OCI-LY1 (cell line): ENCODE data around the gene CADM4.

ENCODE experiments used
- H2AFZ ChIP-seq: fragments of 200-600 bp; sonication (generic), shearing (Covaris generic); 2 replicates; pipeline ENCODE4 v1.6.0; 2014; ENCODE audit warnings: antibody characterized with exemption, mild to moderate bottlenecking, low read length
- H3F3A ChIP-seq: fragments of 200-600 bp; sonication (generic), shearing (Covaris generic); 2 replicates; pipeline ENCODE4 v1.6.0; 2014; ENCODE audit warnings: mild to moderate bottlenecking, antibody characterized with exemption, low read length, moderate library complexity; ENCODE audit not compliant: insufficient read depth
- H3K27ac ChIP-seq: fragments of 200-600 bp; sonication (generic); 2 replicates; pipeline ENCODE4 v1.5.1; 2014; ENCODE audit warnings: low read length, mixed run types, mild to moderate bottlenecking, low read depth; ENCODE audit not compliant: poor library complexity, severe bottlenecking
- H3K27me3 ChIP-seq: fragments of 200-600 bp; sonication (generic); 2 replicates; pipeline ENCODE4 v1.6.0; 2014; ENCODE audit warnings: antibody characterized with exemption, mild to moderate bottlenecking, low read length, moderate library complexity; ENCODE audit not compliant: insufficient read depth
- H3K36me3 ChIP-seq: fragments of 200-600 bp; sonication (generic); 2 replicates; pipeline ENCODE4 v1.6.1; 2014; ENCODE audit warnings: mild to moderate bottlenecking, antibody characterized with exemption, low read length, moderate library complexity, mixed read lengths; ENCODE audit not compliant: insufficient read depth
- H3K4me1 ChIP-seq: fragments of 200-600 bp; sonication (generic); 2 replicates; pipeline ENCODE4 v1.5.1; 2014; ENCODE audit warnings: mild to moderate bottlenecking, low read length, moderate library complexity; ENCODE audit not compliant: insufficient read depth, severe bottlenecking
- H3K4me2 ChIP-seq: fragments of 200-600 bp; sonication (generic), shearing (Covaris generic); 2 replicates; pipeline ENCODE4 v1.6.1; 2014; ENCODE audit warnings: low read length
- H3K4me3 ChIP-seq: fragments of 200-600 bp; sonication (generic); 2 replicates; pipeline ENCODE4 v1.5.1; 2014; ENCODE audit warnings: low read length, low read depth, mild to moderate bottlenecking, mixed read lengths; ENCODE audit not compliant: poor library complexity, severe bottlenecking
- H3K79me2 ChIP-seq: fragments of 200-600 bp; shearing (Covaris generic); 2 replicates; pipeline ENCODE4 v1.6.1; 2016; ENCODE audit warnings: mixed run types, low read length, mixed read lengths; ENCODE audit not compliant: insufficient read depth
- H3K9ac ChIP-seq: fragments of 200-600 bp; sonication (generic), shearing (Covaris generic); 2 replicates; pipeline ENCODE4 v1.6.1; 2014; ENCODE audit warnings: mild to moderate bottlenecking, low read length, mixed read lengths
- H3K9me2 ChIP-seq: fragments of 200-600 bp; sonication (generic), shearing (Covaris generic); 2 replicates; pipeline ENCODE4 v1.6.1; 2014; ENCODE audit warnings: low read depth, mild to moderate bottlenecking, low read length, mixed read lengths
- H3K9me3 ChIP-seq: fragments of 200-600 bp; shearing (Covaris generic); 2 replicates; pipeline ENCODE4 v1.6.1; 2014; ENCODE audit warnings: low read length, mixed read lengths
- H4K20me1 ChIP-seq: fragments of 200-600 bp; sonication (generic), shearing (Covaris generic); 2 replicates; pipeline ENCODE4 v1.6.0; 2016; ENCODE audit warnings: mild to moderate bottlenecking, low read length; ENCODE audit not compliant: insufficient read depth
- EZH2 ChIP-seq: fragments of 200-600 bp; sonication (generic), shearing (Covaris generic); IDR thresholded peaks from 2 replicates; pipeline ENCODE4 v1.8.0; 2017; ENCODE audit warnings: borderline replicate concordance, mixed run types, mild to moderate bottlenecking, antibody characterized with exemption, low read length, moderate library complexity, mixed read lengths
- TF ChIP-seq, protein P1 (sequence below): fragments of 200-600 bp; sonication (generic), shearing (Covaris generic); IDR thresholded peaks from 2 replicates; pipeline ENCODE4 v1.5.1; 2017; ENCODE audit warnings: mild to moderate bottlenecking, antibody characterized with exemption, low read length, moderate library complexity, mixed read lengths

CADM4 gene

DNA sequence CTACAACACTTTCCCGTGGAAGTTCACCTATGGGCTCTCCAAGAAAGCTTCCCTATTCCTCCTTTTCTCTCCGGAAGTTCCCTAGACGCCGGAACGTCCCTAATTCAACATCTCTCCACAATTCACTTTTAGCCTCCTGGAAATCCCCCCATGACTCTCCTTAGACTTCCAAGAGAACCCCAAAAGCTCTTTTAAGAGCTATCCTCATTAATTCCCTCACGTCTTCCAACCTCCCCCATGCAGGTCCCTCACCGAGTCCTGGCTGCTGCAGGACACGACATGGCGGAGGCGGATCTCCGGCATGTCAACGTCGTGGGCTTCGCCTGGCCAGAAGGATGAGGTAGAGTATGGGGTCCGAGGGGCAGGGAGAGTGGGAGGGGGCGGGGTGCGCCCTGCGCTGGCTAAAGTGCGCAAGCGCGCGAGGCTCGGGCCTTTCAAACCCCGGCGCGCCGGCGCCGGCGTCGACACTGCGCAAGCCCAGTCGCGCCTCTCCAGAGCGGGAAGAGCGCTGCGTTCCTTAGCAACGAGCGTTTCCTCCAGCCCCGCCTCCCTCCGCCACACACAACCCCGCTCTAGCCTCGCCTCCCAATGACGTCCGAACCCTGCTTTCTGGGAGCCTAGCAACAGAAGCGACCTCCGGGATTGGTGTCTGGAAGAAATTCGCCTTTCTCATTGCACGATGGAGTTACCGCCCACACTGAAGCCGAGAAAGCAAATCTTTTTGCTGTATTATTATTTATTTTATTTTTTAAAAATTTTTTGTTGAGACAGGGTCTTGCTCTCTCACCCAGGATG is 64.3 kb downstream of the CADM4 start, which contains the start of the genes PINLYP and XRCC1:
PINLYP (plus strand) TSS at position 646 of the 795 bp plus-strand sequence. CDS start 1,391 bp downstream, outside the sequence.
XRCC1 (minus strand) TSS at position 372 of the 795 bp plus-strand sequence; CDS start at position 303, 69 bp downstream.
- peaks cover 18% of the 10 kb centered on the region for H3K4me1 ChIP-seq
- peak within 1 kb of the TSS; percentile 97 for H3K4me3 ChIP-seq
- peaks cover 16% of the 10 kb centered on the region; the same call in 1 of the 2 replicates for H3K36me3 ChIP-seq
- peak within 1 kb of the TSS; percentile 27 for H3K27ac ChIP-seq
- TF ChIP-seq, protein P1, sequence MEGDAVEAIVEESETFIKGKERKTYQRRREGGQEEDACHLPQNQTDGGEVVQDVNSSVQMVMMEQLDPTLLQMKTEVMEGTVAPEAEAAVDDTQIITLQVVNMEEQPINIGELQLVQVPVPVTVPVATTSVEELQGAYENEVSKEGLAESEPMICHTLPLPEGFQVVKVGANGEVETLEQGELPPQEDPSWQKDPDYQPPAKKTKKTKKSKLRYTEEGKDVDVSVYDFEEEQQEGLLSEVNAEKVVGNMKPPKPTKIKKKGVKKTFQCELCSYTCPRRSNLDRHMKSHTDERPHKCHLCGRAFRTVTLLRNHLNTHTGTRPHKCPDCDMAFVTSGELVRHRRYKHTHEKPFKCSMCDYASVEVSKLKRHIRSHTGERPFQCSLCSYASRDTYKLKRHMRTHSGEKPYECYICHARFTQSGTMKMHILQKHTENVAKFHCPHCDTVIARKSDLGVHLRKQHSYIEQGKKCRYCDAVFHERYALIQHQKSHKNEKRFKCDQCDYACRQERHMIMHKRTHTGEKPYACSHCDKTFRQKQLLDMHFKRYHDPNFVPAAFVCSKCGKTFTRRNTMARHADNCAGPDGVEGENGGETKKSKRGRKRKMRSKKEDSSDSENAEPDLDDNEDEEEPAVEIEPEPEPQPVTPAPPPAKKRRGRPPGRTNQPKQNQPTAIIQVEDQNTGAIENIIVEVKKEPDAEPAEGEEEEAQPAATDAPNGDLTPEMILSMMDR = no peak
- TF ChIP-seq EZH2 = no peak
- 0 out of 2 replicates have a peak, but pooled peaks cover 3% of the 10 kb centered on the region for H3K79me2 ChIP-seq
- H3K9me2 ChIP-seq = no peaks in the 10 kb centered on the region
- no peaks in the 10 kb centered on the region for H3K9me3 ChIP-seq
- H4K20me1 ChIP-seq = no peaks in the 10 kb centered on the region
- H3K27me3 ChIP-seq = no peaks in the 10 kb centered on the region
- peak within 1 kb of the TSS; percentile 96 for H3K4me2 ChIP-seq
- H3F3A ChIP-seq = no peaks in the 10 kb centered on the region
- H2AFZ ChIP-seq = peak within 1 kb of the TSS; percentile 84; the same call in 1 of the 2 replicates
- peak within 1 kb of the TSS; percentile 99 for H3K9ac ChIP-seq

- Histone ChIP-seq H3K27me3 (no peaks in the 10 kb centered on the region), H3K9me2 (no peaks in the 10 kb centered on the region), H3K4me1 (peaks cover 13% of the 10 kb centered on the region), H3K36me3 (peaks cover 16% of the 10 kb centered on the region; the same call in 1 of the 2 replicates), H3F3A (no peaks in the 10 kb centered on the region), H2AFZ (no peak overlapping the region), H4K20me1 (no peaks in the 10 kb centered on the region), H3K9ac (peak overlapping the region; percentile 99), H3K79me2 (0 out of 2 replicates have a peak, but pooled peaks cover 3% of the 10 kb centered on the region), H3K4me3 (peak overlapping the region; percentile 97), H3K9me3 (no peaks in the 10 kb centered on the region), H3K4me2 (peak overlapping the region; percentile 96), H3K27ac (peak overlapping the region; percentile 27)
- TF ChIP-seq EZH2 = no peak
- TF ChIP-seq, protein P1 = no peak
Measured at GRCh38 chr19:43574424-43575155, 65.1 kb downstream of the CADM4 start.
